Measurements from ENCODE around the gene MYOCD. TPM values are rescaled to one million over a fixed set of nuclear protein-coding genes. Genes with fewer than 3 reads are reported as not detected.
"Not testable (repeated sequence)": the region's sequence is repeated elsewhere in the genome, so short reads cannot be mapped to it uniquely, and the experiment has no call there.

The MYOCD gene
- total RNA-seq, 2 donors from 2014 or later = 7.5 to 11.8 TPM

DNA sequence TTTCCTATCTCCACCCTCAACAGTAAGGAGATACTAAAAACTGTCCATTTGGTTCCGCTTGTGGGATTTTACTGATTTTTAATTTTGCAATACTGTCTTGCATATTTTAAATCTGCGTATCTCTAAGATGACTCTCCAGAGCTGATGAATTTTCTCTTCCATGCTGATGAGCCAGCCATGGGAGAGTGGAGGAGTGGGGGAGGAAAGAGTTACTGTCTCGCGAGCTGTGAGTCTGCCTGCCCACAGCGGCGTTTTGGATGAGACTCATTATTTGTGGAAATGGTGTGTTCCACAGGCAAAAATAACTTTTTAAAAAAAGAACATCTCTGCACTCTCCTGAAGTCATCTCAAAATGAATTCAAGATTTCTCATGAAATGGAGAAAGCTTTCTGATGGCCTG lies 34.6 kb upstream of the MYOCD start:
- DNase-seq = no peak
- Histone ChIP-seq H3K4me1 (ENCODE audit: control insufficient read depth, insufficient read depth, low read length) (no peaks in the 10 kb centered on the region), H3K4me3 (ENCODE audit: low read length) (no peak overlapping the region), H3K9ac (ENCODE audit: extremely low read depth, low read length, poor library complexity, severe bottlenecking) (no peak overlapping the region), H3K9me3 (ENCODE audit: control insufficient read depth, low read length) (no peaks in the 10 kb centered on the region), H3K27ac (ENCODE audit: low read depth, low read length) (no peak overlapping the region), H3K36me3 (ENCODE audit: control insufficient read depth, insufficient read depth, low read length) (no peaks in the 10 kb centered on the region), H3K27me3 (ENCODE audit: control insufficient read depth, insufficient read depth, low read length, poor library complexity, severe bottlenecking) (no peaks in the 10 kb centered on the region)
- Mint-ChIP-seq H3K9me3 (no peaks in the 10 kb centered on the region), H3K36me3 (ENCODE audit: low read depth) (no peaks in the 10 kb centered on the region), H3K27ac (no peak overlapping the region), H3K4me3 (no peak overlapping the region), H3K4me1 (peaks cover 39% of the 10 kb centered on the region), H3K27me3 (ENCODE audit: insufficient read depth) (no peaks in the 10 kb centered on the region)
- WGBS, 2 experiments (ENCODE audit: insufficient coverage in 1 of 2, insufficient read length in 1 of 2) = 96 to 98% methylated on average over 2 to 6 of the region's 6 CpGs
- TF ChIP-seq, protein P1, sequence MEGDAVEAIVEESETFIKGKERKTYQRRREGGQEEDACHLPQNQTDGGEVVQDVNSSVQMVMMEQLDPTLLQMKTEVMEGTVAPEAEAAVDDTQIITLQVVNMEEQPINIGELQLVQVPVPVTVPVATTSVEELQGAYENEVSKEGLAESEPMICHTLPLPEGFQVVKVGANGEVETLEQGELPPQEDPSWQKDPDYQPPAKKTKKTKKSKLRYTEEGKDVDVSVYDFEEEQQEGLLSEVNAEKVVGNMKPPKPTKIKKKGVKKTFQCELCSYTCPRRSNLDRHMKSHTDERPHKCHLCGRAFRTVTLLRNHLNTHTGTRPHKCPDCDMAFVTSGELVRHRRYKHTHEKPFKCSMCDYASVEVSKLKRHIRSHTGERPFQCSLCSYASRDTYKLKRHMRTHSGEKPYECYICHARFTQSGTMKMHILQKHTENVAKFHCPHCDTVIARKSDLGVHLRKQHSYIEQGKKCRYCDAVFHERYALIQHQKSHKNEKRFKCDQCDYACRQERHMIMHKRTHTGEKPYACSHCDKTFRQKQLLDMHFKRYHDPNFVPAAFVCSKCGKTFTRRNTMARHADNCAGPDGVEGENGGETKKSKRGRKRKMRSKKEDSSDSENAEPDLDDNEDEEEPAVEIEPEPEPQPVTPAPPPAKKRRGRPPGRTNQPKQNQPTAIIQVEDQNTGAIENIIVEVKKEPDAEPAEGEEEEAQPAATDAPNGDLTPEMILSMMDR (conservative IDR thresholded peaks at IDR 0.05) = no peak

DNA sequence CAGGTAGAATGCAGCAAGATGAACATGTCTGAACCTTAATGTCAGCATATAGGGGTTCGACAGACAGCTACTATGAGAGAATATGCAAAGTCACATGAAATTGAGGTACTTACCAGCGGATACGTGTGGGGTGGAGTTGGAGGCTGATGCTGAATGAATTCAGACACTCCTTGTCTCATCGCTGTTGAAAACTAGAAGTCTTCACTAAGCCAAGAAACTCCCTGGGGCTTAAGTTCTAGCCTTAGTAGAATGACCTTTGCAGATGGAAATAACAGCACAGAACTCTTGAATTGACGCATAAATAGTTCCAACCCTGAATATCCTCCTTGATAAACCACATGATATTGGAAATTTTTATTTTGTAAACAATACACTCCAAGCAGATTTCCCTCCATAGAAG lies 32.9 kb upstream of the MYOCD start:
- H3K9me3 Mint-ChIP-seq = no peaks in the 10 kb centered on the region
- no peak for DNase-seq
- H3K9ac ChIP-seq (ENCODE audit: extremely low read depth, low read length, poor library complexity, severe bottlenecking) = no peak overlapping the region
- 95 to 96% methylated on average over 4 to 5 of the region's 5 CpGs for WGBS, 2 experiments (ENCODE audit: insufficient coverage in 1 of 2, insufficient read length in 1 of 2)
- H3K4me3 Mint-ChIP-seq = no peak overlapping the region
- H3K4me1 Mint-ChIP-seq = peaks cover 41% of the 10 kb centered on the region
- H3K36me3 ChIP-seq (ENCODE audit: control insufficient read depth, insufficient read depth, low read length) = no peaks in the 10 kb centered on the region
- H3K9me3 ChIP-seq (ENCODE audit: control insufficient read depth, low read length) = no peaks in the 10 kb centered on the region
- H3K4me3 ChIP-seq (ENCODE audit: low read length) = no peak overlapping the region
- H3K27ac ChIP-seq (ENCODE audit: low read depth, low read length) = no peak overlapping the region
- H3K27ac Mint-ChIP-seq = no peak overlapping the region
- H3K4me1 ChIP-seq (ENCODE audit: control insufficient read depth, insufficient read depth, low read length) = no peaks in the 10 kb centered on the region
- no peaks in the 10 kb centered on the region for H3K27me3 Mint-ChIP-seq (ENCODE audit: insufficient read depth)
- H3K36me3 Mint-ChIP-seq (ENCODE audit: low read depth) = no peaks in the 10 kb centered on the region
- no peaks in the 10 kb centered on the region for H3K27me3 ChIP-seq (ENCODE audit: control insufficient read depth, insufficient read depth, low read length, poor library complexity, severe bottlenecking)
- TF ChIP-seq, protein P1 (conservative IDR thresholded peaks at IDR 0.05) = no peak

DNA sequence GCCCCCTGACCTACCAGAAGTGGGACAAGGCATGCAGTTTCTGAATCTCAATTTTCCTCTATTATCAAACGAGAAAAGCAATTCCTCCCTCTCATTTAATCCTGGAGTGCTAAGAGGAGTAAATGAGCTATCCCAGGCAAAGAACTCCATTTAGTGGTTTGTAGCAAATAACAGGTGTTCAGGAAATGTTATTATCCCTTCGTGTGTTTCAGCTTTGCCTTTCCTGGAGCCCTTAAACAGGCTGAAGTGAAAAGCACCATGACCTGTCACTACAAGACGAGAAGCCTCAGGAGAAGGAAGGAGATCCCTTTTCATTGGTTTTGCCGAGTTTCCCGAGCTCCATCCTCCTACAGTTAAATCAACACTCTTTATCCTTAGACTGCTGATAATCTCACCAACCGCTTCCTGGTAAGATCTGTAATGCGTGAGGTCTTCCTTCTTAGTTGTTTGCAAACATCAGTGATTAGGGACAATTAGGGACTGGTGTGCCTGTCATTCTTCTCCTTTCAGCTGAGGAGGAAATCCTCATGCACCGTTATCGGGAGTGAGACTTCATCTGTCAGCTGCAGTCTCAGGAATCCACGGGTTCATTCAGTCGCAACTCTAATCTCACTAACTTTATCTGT lies 30.8 kb upstream of the MYOCD start:
- DNase-seq = peak; percentile 84
- H3K9ac ChIP-seq (ENCODE audit: extremely low read depth, low read length, poor library complexity, severe bottlenecking) = no peak overlapping the region
- no peaks in the 10 kb centered on the region for H3K36me3 ChIP-seq (ENCODE audit: control insufficient read depth, insufficient read depth, low read length)
- peak overlapping the region; percentile 18 for H3K4me3 ChIP-seq (ENCODE audit: low read length)
- H3K4me1 ChIP-seq (ENCODE audit: control insufficient read depth, insufficient read depth, low read length) = no peaks in the 10 kb centered on the region
- WGBS, 2 experiments (ENCODE audit: insufficient coverage in 1 of 2, insufficient read length in 1 of 2) = 21 to 43% methylated on average over 8 to 11 of the region's 11 CpGs
- H3K27ac ChIP-seq (ENCODE audit: low read depth, low read length) = no peak overlapping the region
- TF ChIP-seq, protein P1 (conservative IDR thresholded peaks at IDR 0.05) = no peak
- H3K4me3 Mint-ChIP-seq = no peak overlapping the region
- H3K27ac Mint-ChIP-seq = peak overlapping the region; percentile 53
- no peaks in the 10 kb centered on the region for H3K27me3 Mint-ChIP-seq (ENCODE audit: insufficient read depth)
- H3K36me3 Mint-ChIP-seq (ENCODE audit: low read depth) = no peaks in the 10 kb centered on the region
- no peaks in the 10 kb centered on the region for H3K9me3 Mint-ChIP-seq
- H3K4me1 Mint-ChIP-seq = peaks cover 41% of the 10 kb centered on the region
- H3K27me3 ChIP-seq (ENCODE audit: control insufficient read depth, insufficient read depth, low read length, poor library complexity, severe bottlenecking) = no peaks in the 10 kb centered on the region
- no peaks in the 10 kb centered on the region for H3K9me3 ChIP-seq (ENCODE audit: control insufficient read depth, low read length)

DNA sequence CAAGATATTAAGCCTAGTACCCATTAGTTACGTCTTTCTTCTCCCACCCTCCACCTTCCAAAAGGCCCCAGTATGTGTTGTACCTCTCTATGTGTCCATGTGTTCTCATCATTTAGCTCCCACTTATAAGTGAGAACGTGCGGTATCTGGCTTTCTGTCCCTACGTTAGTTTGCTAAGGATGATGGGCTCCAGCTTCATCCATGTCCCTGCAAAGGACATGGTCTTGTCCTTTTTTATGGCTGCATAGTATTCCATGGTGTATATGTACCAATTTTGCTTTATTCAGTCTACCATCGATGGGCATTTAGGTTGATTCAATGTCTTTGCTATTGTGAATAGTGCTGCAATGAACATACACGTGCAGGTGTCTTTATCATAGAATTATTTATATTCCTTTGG lies 29.7 kb upstream of the MYOCD start:
- not testable (repeated sequence) for H3K27ac ChIP-seq (ENCODE audit: low read depth, low read length); DNase-seq; H3K36me3 ChIP-seq (ENCODE audit: control insufficient read depth, insufficient read depth, low read length); H3K27me3 Mint-ChIP-seq (ENCODE audit: insufficient read depth); H3K9me3 ChIP-seq (ENCODE audit: control insufficient read depth, low read length); H3K36me3 Mint-ChIP-seq (ENCODE audit: low read depth); H3K4me3 ChIP-seq (ENCODE audit: low read length); H3K9ac ChIP-seq (ENCODE audit: extremely low read depth, low read length, poor library complexity, severe bottlenecking); H3K4me1 ChIP-seq (ENCODE audit: control insufficient read depth, insufficient read depth, low read length); H3K4me3 Mint-ChIP-seq; H3K27ac Mint-ChIP-seq; H3K27me3 ChIP-seq (ENCODE audit: control insufficient read depth, insufficient read depth, low read length, poor library complexity, severe bottlenecking); H3K9me3 Mint-ChIP-seq
- H3K4me1 Mint-ChIP-seq = peaks cover 32% of the 10 kb centered on the region
- 91 to 92% methylated on average over 5 to 6 of the region's 6 CpGs for WGBS, 2 experiments (ENCODE audit: insufficient coverage in 1 of 2, insufficient read length in 1 of 2)

Data from endodermal cell (in vitro differentiated cells).